Measurements from ENCODE around the gene GAGE13.
A peak's percentile ranks its signal among the peaks of the same experiment; 100 is the strongest.
"Not testable (repeated sequence)": the region's sequence is repeated elsewhere in the genome, so short reads cannot be mapped to it uniquely, and the experiment has no call there.

GAGE13 gene, protein sequence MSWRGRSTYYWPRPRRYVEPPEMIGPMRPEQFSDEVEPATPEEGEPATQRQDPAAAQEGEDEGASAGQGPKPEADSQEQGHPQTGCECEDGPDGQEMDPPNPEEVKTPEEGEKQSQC

DNA sequence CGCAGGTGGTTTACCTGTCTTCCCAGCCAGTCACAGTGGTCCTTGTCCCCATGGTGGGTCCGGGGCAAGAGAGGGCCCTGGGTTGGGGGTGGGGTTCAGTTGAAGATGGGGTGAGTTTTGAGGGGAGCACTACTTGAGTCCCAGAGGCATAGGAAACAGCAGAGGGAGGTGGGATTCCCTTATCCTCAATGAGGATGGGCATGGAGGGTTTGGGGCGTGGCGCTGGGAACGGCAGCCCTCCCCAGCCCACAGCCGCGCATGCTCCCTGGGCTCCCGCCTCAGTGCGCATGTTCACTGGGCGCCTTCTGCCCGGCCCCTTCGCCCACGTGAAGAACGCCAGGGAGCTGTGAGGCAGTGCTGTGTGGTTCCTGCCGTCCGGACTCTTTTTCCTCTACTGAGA, at the start of gene GAGE13:
TSS of gene GAGE13 (plus strand) at position 301 of the 400 bp plus-strand sequence. CDS start 1,156 bp downstream, outside the sequence.
- not testable (repeated sequence) for DNase-seq

DNA sequence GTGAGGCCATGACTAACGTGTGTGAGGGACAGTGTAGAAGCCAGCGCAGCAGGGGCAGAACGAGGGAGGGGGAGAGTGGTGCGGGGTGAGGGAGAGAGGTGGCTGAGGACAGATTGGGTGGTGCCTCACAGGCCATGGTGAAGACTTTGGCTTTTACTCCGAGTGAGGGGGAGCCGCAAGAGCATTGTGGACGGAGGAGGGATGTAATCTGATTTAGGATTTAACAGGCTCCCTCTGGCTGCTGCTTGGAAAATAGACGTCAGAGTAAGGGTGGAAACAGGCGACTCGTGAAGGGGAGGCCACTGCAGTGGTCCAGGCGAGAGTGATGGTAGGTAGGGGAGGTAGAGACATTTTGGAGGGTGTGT, 48.8 kb upstream of the GAGE13 start:
- DNase-seq = no peak

DNA sequence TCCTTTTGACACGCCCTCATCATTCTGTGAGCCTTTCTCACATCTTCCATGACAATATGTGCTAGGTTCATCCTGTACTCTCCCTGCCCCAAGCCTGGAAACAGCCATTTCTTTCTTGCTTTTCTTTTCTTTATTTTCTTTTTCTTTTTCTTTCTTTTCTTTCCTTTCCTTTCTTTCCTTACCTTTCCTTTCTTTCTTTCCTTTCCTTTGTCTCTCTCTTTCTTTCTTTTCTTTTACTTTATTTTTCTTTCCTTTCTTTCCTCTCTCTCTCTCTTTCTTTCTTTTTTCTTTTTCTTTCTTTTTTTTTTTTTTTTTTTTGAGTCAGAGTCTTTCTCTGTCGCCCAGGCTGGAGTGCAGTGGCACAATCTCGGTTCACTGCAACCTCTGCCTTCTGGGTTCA, 47.2 kb upstream of the GAGE13 start:
- DNase-seq = no peak

DNA sequence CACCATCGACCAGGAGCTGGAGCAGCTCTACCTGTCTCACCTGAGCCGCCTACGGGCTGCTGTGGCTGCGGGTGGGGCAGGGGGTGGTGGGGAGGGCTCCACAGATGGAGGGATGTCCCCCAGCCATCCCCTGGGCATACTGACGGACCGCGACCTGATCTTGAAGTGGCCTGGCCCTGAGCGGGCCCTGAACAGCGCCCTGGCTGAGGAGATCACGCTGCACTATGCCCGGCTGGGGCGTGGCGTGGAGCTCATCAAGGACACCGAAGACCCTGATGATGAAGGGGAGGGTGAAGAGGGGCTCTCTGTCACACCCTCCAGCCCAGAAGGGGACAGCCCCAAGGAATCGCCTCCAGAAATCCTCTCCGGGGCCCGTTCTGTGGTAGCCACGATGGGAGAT, 45.2 kb upstream of the GAGE13 start:
- DNase-seq = no peak

DNA sequence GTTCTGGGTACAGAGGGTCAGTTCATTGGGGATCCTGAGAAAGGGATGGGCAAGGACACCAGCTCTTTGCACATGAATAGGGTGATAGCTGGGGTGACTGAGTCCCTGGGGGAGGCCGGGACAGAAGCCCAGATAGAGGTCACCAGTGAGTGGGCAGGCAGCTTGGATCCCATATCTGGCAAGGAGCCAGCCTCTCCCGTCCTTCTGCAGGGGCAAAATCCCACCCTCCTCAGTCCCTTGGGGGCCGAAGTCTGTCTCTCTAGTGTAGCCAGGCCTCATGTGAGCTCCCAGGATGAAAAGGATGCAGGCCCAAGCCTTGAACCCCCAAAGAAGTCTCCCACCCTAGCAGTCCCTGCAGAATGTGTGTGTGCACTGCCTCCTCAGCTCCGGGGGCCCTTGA, 44.8 kb upstream of the GAGE13 start:
- no peak for DNase-seq

DNA sequence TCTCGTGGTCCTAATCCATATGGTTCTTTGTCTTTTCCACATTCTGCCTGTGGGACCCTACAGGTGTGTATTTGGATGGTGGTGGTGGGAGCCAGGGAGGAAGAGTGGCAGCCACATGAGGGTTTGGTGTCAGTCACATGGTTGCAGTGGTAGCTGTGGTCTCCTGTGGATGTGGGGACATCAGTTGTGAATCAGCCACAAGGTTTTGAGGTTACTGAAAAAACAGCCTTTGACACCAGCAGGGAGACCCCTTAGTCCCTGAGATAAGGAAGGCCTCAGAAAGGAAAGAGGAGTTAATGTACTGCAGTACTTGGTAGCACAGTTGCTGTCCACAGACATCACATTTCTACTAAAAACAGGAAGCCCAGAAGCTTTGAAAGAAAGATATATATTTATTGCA, 43.7 kb upstream of the GAGE13 start:
- DNase-seq = no peak

DNA sequence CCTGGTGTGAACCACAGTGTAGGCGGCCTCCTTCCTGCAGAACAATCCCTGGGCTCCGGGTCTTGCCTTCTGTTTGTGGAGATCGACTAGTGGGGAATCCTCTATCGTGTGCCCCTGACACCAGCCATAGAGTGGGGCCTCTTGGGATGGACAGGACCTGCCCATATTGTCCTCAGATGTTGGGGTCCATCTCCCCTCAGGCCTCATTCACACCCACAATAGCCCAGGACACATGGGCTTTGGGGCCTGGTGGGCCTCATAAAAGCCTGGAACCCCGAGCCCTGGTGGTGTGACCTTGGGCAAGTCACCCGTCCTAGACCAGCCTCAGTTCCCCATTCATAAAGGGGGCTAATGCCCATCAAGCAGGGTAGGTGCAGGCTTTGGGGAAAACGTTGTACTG, 41.2 kb upstream of the GAGE13 start:
- no peak for DNase-seq

DNA sequence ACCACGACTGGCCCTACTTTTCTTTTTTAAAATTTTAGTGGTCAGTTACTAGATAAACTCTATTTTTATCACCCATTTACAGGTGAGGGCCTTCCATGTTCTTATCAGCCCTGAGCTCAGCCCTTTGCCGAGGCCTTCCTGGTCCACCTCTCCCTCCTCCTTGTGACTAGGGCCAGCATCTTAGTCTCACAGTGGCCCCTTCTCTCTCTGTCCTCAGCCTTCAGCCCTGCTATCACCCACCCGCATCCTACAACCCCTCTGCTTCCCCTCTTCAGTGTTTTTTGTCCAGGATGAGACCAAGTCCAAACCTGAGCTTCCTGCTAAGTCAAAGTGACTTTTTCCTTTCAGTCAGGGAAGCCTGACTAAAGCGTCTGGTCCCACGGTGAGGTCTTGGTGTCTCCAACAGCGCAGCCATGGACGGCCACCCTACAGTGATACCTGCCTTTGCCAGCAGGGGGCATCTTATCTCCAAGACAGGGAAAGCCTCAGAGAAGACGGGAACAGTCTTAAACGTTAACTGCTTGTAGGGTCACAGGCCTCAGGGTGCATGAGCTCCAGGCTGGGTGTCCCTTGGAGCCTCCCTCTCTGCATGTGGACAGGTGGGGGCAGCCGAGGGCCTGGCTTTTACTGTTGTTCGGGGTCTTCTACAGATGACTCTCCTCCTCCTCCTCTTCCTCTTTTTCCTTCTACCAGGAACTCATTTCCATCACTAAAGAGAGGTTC, 39.6 kb upstream of the GAGE13 start:
- peak; percentile 13 for DNase-seq

DNA sequence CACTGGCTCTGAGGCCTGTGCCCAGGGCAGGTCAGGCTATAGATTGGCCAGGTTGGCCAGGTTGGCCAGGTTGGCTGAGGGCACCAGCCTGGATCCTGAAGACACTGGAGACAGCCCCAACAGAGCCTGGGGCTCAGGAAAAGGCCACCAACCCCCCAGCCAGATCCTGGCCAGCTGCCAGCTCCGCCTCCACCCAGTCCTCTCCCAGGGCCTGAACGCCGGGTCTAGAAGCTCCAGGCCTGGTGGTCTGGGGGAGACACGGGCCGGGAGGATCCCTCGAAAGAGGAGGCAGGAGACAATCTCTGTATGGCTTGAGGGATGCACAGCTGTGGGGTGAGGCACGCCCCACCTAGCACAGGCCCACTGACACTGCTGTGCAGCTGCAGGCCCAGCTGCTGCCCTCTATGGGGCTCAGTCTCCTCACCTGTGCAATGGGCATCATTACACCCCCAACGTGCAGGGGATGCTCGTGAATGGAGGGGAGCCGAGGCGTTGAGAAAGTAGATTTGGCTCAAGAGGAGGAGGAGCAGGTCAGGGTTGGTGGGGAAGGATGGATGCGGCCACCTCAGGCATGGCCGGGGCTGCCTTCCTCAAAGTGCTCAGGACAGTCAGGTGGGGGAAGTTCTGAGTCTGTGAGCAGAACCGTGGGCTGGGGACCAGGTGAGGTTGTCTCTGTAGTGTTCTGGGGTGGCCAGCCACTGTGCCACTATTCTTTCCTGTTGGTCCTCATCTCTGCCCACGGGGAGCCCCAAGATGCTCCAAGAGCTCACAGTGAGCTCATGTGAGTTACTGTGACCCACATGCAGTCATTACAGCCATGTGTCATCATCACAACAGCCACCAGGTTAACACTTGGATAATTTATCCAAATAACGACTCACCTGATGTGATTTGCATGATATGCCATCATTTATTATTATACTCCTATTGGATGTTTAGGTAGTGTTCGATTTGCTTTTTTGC, 38.7 kb upstream of the GAGE13 start:
- no peak for DNase-seq

DNA sequence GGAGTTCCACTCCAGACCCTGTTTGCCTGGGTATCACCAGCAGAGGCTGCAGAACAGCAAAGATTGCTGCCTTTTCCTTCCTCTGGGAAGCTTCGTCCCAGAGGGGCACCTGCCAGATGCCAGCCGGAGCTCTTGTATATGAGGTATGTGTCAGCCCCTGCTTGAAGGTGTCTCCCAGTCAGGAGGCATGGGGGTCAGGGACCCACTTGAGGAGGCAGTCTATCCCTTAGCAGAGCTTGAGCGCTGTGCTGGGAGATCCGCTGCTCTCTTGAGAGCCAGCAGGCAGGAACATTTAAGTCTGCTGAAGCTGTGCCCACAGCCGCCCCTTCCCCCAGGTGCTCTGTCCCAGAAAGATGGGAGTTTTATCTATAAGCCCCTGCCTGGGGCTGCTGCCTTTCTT, 32.1 kb upstream of the GAGE13 start:
- not testable (repeated sequence) for DNase-seq

DNA sequence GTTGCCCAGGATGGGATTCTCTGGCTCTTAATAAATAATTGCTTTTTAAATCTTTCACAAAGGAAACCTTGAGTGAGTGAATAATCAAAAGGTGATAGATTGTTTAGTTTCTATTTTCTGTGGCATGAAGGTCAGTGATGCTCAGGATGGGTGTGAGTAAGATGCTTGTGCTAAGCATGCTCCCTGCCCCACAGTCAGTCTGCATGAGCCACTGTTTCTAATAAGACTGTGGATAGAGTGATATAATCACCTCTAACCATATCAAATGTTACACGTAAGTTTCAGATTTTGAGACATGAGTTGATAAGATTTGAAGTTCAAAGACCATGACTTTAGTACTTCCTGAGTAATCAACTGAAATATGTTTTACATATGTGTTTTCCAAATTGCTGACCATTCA, 30.7 kb upstream of the GAGE13 start:
- DNase-seq = no peak

DNA sequence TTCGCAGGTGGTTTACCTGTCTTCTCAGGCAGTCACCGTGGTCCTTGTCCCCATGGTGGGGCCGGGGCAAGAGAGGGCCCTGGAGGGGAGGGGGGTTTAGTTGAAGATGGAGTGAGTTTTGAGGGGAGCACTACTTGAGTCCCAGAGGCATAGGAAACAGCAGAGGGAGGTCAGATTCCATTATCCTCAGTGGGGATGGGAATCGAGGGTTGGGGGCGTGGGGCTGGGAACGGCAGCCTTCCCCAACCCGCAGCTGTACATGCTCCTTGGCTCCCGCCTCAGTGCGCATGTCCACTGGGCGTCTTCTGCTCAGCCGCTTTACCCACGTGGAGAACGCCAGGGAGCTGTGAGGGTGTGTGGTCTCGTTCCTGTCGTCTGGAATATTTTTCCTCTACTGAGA, 28.0 kb upstream of the GAGE13 start, which contains the start of gene GAGE10:
TSS of gene GAGE10 (plus strand) at position 301 of the 400 bp plus-strand sequence. CDS start 1,214 bp downstream, outside the sequence.
- DNase-seq = no peak

DNA sequence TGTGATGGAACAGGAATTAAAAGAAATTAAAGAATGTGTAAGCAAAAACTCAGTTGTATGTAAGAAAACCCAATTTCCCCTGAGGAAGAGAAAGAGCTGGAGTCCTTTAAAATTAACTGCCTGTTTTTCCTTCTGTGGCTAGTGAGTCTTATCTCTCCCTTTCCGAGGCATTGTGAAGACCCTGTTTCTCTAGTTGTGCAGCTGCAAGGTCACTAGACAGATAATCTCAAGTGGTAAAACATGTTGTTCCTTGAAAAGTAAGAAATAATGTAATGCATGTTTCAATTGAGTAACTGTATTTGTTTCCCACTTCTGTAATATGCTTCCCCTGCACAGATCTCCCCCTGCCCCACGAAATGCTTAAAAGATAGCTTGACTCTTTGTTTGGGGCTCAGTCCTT, 23.6 kb upstream of the GAGE13 start:
- not testable (repeated sequence) for DNase-seq

DNA sequence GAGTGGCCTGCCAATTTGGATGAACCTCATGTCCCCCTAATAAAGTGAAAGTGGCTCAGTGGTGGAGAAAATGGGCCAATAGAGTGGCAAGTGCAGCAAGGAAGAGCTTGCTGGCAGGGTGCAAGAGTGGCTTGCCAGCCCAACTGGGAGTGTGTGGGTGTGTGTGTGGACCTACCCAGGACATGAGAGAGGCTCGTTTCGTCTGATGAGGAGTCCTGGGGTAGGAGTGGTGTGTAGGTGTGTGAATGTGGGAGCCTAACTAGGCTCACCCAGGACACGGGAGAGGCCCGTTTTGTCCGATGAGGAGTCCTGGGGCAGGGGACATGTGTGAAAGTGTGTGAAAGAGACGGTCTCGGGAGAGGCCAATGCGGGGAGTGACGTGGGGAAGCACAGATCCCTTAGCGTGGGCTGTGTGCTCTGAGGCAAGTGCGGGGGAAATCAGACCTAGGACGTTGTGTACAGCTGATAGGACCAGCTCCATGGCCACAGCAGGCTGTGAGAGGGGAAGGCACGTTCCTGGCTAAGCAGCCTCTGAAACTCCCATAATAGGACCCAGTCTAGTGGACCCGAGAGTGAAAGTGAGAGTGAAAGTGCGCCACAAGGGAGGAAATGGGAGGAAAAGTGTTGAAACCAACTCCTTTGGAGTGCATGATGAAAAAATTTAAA, 22.6 kb upstream of the GAGE13 start:
- DNase-seq = no peak

DNA sequence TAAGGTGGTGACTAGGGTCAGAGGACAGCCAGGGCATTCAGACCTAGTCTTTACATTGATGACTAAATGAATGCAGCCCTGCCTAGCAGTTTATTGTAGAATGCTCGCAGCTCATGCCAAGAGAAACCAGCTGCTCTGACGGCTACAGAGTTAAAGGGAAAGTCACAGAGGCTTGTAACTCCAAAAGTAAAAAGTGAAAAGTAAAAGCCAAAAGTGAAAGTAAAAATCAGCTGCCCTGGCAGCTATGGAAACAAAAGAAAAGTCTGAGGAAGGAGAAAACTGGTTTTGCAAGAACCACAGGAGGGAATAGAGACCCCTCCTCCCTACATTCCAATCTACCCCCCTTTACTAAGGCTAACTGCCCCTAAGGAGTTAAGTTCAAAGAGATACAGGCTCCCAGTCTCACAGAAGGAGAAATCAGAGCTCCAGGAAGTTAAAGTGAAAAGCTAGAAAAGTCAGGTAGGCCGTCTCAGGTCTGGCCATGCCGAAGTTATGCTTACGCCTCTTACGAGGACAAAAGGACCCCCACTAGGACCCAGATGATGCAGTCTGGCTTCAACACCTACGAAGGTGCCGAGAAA, 21.9 kb upstream of the GAGE13 start:
- DNase-seq = no peak

DNA sequence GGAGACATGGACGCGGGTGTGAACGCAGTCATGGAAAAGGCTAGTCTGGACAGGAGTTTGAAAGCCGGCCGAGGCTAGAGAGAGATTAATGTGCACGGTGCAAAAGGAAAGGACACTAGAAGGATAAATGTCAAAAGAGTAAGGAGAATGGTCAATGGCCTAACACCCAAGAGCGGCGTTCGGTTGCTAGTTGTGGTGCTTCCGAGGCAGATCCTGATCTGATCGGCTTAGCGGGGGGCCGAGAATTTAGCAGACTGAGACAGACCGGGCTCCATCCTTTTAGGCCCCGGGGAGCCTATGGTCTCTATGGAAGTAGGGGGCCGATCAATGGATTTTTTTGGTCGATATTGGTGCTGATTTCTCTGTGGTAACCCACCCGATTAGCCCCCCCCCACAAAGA, 21.0 kb upstream of the GAGE13 start:
- no peak for DNase-seq

DNA sequence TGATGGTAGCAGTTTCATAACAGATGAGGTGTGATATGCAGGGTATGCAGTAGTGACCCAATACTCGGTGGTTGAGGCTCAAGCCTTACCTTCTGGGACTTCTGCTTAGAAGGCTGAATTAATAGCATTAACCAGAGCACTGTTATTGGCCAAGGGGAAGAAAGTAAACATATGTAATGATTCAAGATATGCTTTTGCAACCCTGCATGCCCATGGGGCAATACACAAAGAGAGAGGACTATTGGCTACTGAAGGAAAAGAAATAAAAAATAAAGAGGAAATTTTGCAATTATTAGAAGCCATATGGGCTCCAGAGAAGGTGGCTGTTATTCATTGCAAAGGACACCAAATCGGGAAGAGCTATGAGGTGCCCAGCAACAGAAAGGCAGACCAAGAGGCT, 19.2 kb upstream of the GAGE13 start:
- no peak for DNase-seq

DNA sequence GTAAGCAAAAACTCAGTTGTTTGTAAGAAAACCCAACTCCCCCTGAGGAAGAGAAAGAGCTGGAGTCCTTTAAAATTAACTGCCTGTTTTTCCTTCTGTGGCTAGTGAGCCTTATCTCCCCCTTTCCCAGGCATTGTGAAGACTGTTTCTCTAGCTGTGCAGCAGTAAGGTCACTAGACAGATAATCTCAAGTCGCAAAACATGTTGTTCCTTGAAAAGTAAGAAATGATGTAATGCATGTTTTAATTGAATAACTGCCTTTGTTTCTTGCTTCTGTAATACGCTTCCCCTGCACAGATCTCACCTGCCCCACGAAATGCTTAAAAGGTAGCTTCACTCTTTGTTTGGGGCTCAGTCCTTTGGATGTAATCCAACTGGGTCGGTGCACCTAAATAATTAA, 15.3 kb upstream of the GAGE13 start:
- DNase-seq = no peak

DNA sequence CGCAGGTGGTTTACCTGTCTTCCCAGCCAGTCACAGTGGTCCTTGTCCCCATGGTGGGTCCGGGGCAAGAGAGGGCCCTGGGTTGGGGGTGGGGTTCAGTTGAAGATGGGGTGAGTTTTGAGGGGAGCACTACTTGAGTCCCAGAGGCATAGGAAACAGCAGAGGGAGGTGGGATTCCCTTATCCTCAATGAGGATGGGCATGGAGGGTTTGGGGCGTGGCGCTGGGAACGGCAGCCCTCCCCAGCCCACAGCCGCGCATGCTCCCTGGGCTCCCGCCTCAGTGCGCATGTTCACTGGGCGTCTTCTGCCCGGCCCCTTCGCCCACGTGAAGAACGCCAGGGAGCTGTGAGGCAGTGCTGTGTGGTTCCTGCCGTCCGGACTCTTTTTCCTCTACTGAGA, 9.6 kb upstream of the GAGE13 start, which contains the start of gene GAGE12J:
TSS of gene GAGE12J (plus strand) at position 301 of the 400 bp plus-strand sequence. CDS start 1,157 bp downstream, outside the sequence.
- DNase-seq = not testable (repeated sequence)

DNA sequence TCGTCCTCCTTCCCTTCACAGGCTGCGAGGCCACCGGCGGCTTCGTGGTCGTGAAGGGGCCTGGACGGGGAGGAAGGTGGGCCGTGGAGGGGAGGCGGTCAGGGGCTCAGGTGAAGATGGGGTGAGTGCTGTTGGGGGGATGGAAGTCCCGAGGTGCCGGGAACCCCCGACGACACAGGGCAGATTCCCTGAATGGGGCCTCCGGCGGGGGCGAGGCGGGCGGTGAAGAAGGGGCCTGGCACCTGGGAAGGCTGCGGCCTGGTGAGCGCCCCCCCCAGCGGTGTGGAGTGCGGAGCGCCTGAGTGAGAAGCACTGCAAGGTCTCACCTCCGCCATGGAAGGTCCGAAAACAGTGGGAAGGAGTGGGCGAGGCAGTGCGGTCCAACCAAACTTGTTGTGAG, 9.1 kb upstream of the GAGE13 start:
- DNase-seq = not testable (repeated sequence)

DNA sequence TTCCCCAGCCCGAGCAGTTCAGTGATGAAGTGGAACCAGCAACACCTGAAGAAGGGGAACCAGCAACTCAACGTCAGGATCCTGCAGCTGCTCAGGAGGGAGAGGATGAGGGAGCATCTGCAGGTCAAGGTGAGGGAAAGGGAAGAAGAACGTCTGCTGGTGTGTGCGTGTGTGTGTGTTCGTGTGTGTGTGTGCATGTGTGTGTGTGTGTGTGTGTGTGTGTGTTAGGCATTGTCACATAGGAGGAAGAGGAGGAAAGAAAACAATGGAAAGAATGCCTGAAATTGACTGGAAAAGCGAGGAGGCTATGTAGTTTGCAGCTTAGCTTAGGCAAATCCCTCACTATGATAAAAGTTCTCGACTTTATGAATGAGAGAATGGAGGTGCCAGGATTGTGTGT, 7.6 kb upstream of the GAGE13 start:
- not testable (repeated sequence) for DNase-seq

DNA sequence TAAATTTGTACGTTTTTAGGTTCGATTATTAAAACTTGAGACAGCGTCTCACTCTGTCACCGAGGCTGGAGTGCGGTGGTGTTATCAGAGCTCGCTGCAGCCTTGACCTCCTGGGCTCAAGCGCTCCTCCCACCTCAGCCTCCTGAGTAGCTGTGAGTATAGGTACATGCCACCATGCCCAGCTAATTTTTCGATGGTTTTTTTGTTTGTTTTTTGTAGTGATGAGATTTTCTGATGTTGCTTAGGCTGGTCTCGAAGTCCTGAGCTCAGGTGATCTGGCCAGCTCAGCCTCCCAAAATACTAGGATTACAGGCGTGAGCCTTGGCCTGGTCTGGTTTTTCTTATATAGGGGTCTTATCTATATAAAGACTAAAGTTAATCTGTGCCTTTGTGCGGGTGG, 961 bp upstream of the GAGE13 start:
- DNase-seq = not testable (repeated sequence)

DNA sequence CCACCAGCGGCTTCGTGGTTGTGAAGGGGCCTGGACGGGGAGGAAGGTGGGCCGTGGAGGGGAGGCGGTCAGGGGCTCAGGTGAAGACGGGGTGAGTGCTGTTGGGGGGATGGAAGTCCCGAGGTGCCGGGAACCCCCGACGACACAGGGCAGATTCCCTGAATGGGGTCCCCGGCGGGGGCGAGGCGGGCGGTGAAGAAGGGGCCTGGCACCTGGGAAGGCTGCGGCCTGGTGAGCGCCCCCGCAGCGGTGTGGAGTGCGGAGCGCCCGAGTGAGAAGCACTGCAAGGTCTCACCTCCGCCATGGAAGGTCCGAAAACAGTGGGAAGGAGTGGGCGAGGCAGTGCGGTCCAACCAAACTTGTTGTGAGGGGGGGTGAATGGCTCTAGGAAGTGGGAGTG, 459 bp downstream of the GAGE13 start:
- not testable (repeated sequence) for DNase-seq

All from NCI-H1694 (cell line).